ENCODE results near the gene NPTX1. TPM values are rescaled to one million over a fixed set of nuclear protein-coding genes. Genes with fewer than 3 reads are reported as not detected.

NPTX1 gene
- polyA plus RNA-seq, 1 donor from 2014 or later: 0.56 TPM

DNA sequence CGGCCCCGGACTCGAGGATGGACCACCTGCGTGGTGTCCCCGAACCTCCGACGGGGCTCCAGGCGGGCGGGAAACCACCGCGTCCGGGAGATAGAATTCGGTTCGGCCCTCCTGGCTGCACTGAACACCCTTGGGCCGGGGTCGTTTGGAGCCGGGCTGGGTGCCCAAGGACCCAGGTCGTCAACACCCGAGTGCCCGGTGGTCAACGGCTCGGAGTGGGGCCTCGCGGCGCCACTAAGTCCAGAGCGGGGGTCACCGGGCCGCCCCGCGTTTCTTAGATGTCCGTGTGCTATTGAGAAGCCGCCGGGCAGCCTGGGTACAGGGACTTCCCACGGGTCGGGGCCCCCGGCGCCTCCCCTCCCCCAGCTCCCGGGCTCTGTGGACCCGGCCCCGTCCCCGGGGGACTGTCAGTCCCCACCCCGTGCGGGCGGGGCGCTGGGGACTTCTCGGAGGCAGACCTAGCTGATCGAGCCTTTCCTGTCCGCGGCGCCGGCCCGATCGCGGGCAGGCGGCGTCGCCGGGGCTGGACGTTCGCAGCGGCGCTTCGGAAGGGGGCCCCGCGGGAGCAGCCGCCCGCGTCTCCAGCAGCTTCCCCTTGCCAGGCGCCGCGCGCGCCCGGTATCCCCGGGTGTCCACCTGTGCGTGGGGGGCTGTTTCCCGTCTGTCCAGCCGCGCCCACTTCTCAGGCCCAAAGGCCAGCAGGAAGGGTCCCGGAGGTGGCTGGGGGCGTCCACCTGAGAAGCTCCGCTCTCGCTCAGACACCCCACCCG is 655 bp upstream of the NPTX1 start:
- no peaks in the 10 kb centered on the region for H3K36me3 ChIP-seq (ENCODE audit: insufficient read depth, low read length)
- H3K9me3 ChIP-seq (ENCODE audit: low read length): no peaks in the 10 kb centered on the region
- no peaks in the 10 kb centered on the region for H3K79me2 ChIP-seq (replicated peaks; ENCODE audit: insufficient read depth, low read length)
- peak overlapping the region; percentile 42 for H3K9ac ChIP-seq (ENCODE audit: low read length)
- H3K27me3 ChIP-seq (ENCODE audit: insufficient read depth, low read depth, low read length): peaks cover 81% of the 10 kb centered on the region
- H3F3A ChIP-seq (ENCODE audit: insufficient read depth, low read length, poor library complexity, severe bottlenecking): no peaks in the 10 kb centered on the region
- H3K4me2 ChIP-seq (ENCODE audit: low read length): no peak overlapping the region
- H3K9me2 ChIP-seq (ENCODE audit: insufficient read depth, low read length): no peaks in the 10 kb centered on the region
- H2AFZ ChIP-seq (ENCODE audit: low read depth, low read length): no peak overlapping the region
- H3K4me3 ChIP-seq (ENCODE audit: low read length): peak overlapping the region; percentile 62
- H3K27ac ChIP-seq (ENCODE audit: low read length): no peak overlapping the region
- TF ChIP-seq POLR2AphosphoS5 (IDR thresholded peaks at IDR 0.05): no peak
- peak; percentile 69 for TF ChIP-seq EZH2 (IDR thresholded peaks at IDR 0.05; ENCODE audit: borderline replicate concordance, insufficient read depth, low read length, poor library complexity, severe bottlenecking)
- no peaks in the 10 kb centered on the region for H4K20me1 ChIP-seq (ENCODE audit: insufficient read depth)

DNA sequence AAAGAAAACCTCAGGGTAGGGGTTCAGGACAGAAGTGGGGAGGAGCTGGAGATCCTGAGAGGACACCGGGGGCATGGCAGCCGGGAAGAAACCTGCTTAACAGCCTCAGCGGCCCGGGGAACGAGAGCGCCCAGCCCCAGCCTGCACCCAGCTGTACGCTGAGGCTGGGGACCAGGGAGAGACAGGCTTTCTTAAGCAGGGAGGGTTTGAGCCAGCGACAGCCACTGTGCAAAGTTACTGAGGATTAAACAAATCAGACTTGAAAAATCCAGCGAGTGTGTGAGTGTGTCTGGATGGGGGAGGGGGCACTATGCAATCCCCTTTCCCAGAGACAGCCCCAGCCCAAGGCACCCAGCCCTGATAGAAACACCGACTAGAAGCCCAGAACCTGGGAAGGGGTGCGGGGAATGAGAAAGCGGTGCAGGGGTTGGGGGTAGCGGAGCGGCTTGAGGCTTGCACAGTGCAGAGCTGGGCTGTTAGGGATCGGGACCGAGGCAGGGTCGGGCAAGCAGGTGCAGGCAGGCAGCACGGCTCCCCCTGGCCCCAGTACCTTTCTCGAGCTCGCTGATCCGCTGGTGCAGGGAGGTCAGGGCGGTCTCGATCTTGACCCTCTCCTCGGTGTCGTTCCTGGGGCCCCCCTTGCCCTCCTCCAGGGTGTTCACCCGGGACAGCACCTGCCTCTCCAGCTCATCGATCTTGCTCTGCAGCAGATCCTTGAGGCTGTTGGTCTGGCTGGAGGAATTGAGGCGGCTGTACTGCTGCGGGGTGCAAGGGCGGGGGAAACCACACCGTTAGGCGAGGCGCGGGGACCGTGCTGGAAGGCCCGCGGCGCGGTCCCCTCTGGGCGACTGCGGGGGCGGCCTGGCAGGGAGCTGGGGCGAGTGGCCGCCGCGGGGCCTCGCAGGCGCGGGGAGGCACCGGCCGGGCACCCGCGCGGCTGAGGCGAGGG is 1.2 kb downstream of the NPTX1 start:
- no peak overlapping the region for H3K27ac ChIP-seq (ENCODE audit: low read length)
- H3K27me3 ChIP-seq (ENCODE audit: insufficient read depth, low read depth, low read length): peaks cover 63% of the 10 kb centered on the region
- H3K9me2 ChIP-seq (ENCODE audit: insufficient read depth, low read length): no peaks in the 10 kb centered on the region
- H3K79me2 ChIP-seq (replicated peaks; ENCODE audit: insufficient read depth, low read length): no peaks in the 10 kb centered on the region
- H4K20me1 ChIP-seq (ENCODE audit: insufficient read depth): no peaks in the 10 kb centered on the region
- TF ChIP-seq MXI1 (conservative IDR thresholded peaks at IDR 0.05; ENCODE audit: poor library complexity, severe bottlenecking): no peak
- peak; percentile 14 for TF ChIP-seq SMC3 (conservative IDR thresholded peaks at IDR 0.05; ENCODE audit: poor library complexity)
- no peaks in the 10 kb centered on the region for H3K9me3 ChIP-seq (ENCODE audit: low read length)
- peak overlapping the region; percentile 42 for H3K9ac ChIP-seq (ENCODE audit: low read length)
- H3K4me2 ChIP-seq (ENCODE audit: low read length): peak overlapping the region; percentile 46
- H3F3A ChIP-seq (ENCODE audit: insufficient read depth, low read length, poor library complexity, severe bottlenecking): no peaks in the 10 kb centered on the region
- peak overlapping the region; percentile 66 for H3K4me3 ChIP-seq (ENCODE audit: low read length)
- no peaks in the 10 kb centered on the region for H3K36me3 ChIP-seq (ENCODE audit: insufficient read depth, low read length)
- no peak overlapping the region for H2AFZ ChIP-seq (ENCODE audit: low read depth, low read length)

DNA sequence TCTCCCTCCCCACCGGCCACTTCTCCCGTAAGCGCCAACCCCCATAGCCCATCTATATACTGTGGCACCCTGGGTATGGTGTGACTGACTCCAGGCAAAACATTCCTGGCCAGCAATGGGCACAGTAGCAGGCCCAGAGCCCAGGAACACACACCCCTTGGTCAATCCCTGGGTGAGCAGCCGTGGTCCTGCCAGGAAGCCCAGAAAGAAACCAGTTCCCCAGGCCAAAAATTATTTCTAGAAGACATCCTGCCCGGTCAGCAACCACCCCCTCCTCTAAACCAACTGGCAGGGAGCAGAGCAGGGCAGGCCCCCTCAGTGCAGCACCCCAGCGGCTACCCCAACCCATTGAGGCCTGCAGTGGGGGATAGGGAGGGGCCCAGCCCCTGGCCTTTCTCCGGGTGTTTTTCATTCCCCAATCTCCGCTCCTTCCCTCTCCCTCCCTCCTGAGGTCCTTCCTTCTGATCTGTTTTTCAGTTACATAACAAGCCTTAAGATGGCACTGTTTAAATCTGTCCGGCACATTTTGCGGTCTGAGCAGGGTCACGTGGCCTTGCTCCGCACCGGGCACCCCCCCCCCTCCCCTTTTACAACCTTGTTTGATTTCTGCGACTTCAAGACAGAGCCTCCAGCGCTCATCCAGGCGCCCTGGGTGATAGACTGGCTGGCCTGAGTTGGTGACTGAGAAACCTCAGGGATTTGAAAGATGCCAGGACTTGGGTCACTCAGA is 2.0 kb downstream of the NPTX1 start:
- no peaks in the 10 kb centered on the region for H4K20me1 ChIP-seq (ENCODE audit: insufficient read depth)
- no peaks in the 10 kb centered on the region for H3F3A ChIP-seq (ENCODE audit: insufficient read depth, low read length, poor library complexity, severe bottlenecking)
- peak overlapping the region; percentile 46 for H3K4me2 ChIP-seq (ENCODE audit: low read length)
- H3K27ac ChIP-seq (ENCODE audit: low read length): no peak overlapping the region
- H2AFZ ChIP-seq (ENCODE audit: low read depth, low read length): no peak overlapping the region
- H3K36me3 ChIP-seq (ENCODE audit: insufficient read depth, low read length): no peaks in the 10 kb centered on the region
- TF ChIP-seq POLR2AphosphoS5 (IDR thresholded peaks at IDR 0.05) (no peak), TAF1 (IDR thresholded peaks at IDR 0.05; ENCODE audit: low read depth) (no peak), EZH2 (IDR thresholded peaks at IDR 0.05; ENCODE audit: borderline replicate concordance, insufficient read depth, low read length, poor library complexity, severe bottlenecking) (no peak), MXI1 (conservative IDR thresholded peaks at IDR 0.05; ENCODE audit: poor library complexity, severe bottlenecking) (no peak), EP300 (conservative IDR thresholded peaks at IDR 0.05; ENCODE audit: poor library complexity, severe bottlenecking) (no peak), RAD21 (conservative IDR thresholded peaks at IDR 0.05) (peak; percentile 45), SMC3 (conservative IDR thresholded peaks at IDR 0.05; ENCODE audit: poor library complexity) (peak; percentile 59)
- TF ChIP-seq, protein P1, sequence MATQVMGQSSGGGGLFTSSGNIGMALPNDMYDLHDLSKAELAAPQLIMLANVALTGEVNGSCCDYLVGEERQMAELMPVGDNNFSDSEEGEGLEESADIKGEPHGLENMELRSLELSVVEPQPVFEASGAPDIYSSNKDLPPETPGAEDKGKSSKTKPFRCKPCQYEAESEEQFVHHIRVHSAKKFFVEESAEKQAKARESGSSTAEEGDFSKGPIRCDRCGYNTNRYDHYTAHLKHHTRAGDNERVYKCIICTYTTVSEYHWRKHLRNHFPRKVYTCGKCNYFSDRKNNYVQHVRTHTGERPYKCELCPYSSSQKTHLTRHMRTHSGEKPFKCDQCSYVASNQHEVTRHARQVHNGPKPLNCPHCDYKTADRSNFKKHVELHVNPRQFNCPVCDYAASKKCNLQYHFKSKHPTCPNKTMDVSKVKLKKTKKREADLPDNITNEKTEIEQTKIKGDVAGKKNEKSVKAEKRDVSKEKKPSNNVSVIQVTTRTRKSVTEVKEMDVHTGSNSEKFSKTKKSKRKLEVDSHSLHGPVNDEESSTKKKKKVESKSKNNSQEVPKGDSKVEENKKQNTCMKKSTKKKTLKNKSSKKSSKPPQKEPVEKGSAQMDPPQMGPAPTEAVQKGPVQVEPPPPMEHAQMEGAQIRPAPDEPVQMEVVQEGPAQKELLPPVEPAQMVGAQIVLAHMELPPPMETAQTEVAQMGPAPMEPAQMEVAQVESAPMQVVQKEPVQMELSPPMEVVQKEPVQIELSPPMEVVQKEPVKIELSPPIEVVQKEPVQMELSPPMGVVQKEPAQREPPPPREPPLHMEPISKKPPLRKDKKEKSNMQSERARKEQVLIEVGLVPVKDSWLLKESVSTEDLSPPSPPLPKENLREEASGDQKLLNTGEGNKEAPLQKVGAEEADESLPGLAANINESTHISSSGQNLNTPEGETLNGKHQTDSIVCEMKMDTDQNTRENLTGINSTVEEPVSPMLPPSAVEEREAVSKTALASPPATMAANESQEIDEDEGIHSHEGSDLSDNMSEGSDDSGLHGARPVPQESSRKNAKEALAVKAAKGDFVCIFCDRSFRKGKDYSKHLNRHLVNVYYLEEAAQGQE (IDR thresholded peaks at IDR 0.05; ENCODE audit: borderline replicate concordance): no peak
- TF ChIP-seq, protein P2, sequence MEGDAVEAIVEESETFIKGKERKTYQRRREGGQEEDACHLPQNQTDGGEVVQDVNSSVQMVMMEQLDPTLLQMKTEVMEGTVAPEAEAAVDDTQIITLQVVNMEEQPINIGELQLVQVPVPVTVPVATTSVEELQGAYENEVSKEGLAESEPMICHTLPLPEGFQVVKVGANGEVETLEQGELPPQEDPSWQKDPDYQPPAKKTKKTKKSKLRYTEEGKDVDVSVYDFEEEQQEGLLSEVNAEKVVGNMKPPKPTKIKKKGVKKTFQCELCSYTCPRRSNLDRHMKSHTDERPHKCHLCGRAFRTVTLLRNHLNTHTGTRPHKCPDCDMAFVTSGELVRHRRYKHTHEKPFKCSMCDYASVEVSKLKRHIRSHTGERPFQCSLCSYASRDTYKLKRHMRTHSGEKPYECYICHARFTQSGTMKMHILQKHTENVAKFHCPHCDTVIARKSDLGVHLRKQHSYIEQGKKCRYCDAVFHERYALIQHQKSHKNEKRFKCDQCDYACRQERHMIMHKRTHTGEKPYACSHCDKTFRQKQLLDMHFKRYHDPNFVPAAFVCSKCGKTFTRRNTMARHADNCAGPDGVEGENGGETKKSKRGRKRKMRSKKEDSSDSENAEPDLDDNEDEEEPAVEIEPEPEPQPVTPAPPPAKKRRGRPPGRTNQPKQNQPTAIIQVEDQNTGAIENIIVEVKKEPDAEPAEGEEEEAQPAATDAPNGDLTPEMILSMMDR (IDR thresholded peaks at IDR 0.05; ENCODE audit: poor library complexity, severe bottlenecking): peak; percentile 58
- no peaks in the 10 kb centered on the region for H3K79me2 ChIP-seq (replicated peaks; ENCODE audit: insufficient read depth, low read length)
- H3K9me2 ChIP-seq (ENCODE audit: insufficient read depth, low read length): no peaks in the 10 kb centered on the region
- H3K27me3 ChIP-seq (ENCODE audit: insufficient read depth, low read depth, low read length): peaks cover 55% of the 10 kb centered on the region
- no peaks in the 10 kb centered on the region for H3K9me3 ChIP-seq (ENCODE audit: low read length)
- H3K4me3 ChIP-seq (ENCODE audit: low read length): peak overlapping the region; percentile 66
- H3K9ac ChIP-seq (ENCODE audit: low read length): no peak overlapping the region

Data from neural cell (in vitro differentiated cells).